Osteoblast (primary cell): ENCODE data around the gene BEX3. TPM values are rescaled to one million over a fixed set of nuclear protein-coding genes. Genes with fewer than 3 reads are reported as not detected.
"Not testable (repeated sequence)": the region's sequence is repeated elsewhere in the genome, so short reads cannot be mapped to it uniquely, and the experiment has no call there.

Experiments used
- DNase-seq: peaks from one replicate; pipeline ENCODE4 v3.0.0; 2011; ENCODE audit warnings: low spot score, mixed read lengths; ENCODE audit not compliant: insufficient read length; ENCODE audit errors: missing footprints
- H2AFZ ChIP-seq: 2 replicates; pipeline ENCODE4 v1.6.0; 2011; ENCODE audit warnings: mild to moderate bottlenecking, low read length
- H3K27ac ChIP-seq: 2 replicates; pipeline ENCODE4 v1.5.1; 2011; ENCODE audit warnings: mild to moderate bottlenecking, low read depth, low read length, moderate library complexity
- H3K27me3 ChIP-seq: 2 replicates; pipeline ENCODE4 v1.6.0; 2012; ENCODE audit warnings: mild to moderate bottlenecking, control low read depth, inconsistent platforms, low read length, moderate library complexity; ENCODE audit not compliant: insufficient read depth
- H3K36me3 ChIP-seq: 2 replicates; pipeline ENCODE4 v1.5.1; 2011; ENCODE audit warnings: mild to moderate bottlenecking, low read length, control low read depth, moderate library complexity; ENCODE audit not compliant: insufficient read depth
- H3K4me1 ChIP-seq: 2 replicates; pipeline ENCODE4 v1.5.1; 2011; ENCODE audit warnings: mild to moderate bottlenecking, low read length, control low read depth, moderate library complexity; ENCODE audit not compliant: insufficient read depth
- H3K4me2 ChIP-seq: 2 replicates; pipeline ENCODE4 v1.6.0; 2011; ENCODE audit warnings: mild to moderate bottlenecking, low read length; ENCODE audit not compliant: insufficient read depth
- H3K4me3 ChIP-seq: fragments of 200-600 bp; sonication (generic); 3 replicates; pipeline ENCODE4 v1.5.1; 2012; ENCODE audit warnings: mild to moderate bottlenecking, low read length, inconsistent platforms; ENCODE audit not compliant: insufficient read depth
- H3K79me2 ChIP-seq: 2 replicates; pipeline ENCODE4 v1.6.0; 2012; ENCODE audit warnings: mild to moderate bottlenecking, low read length, control low read depth, inconsistent platforms; ENCODE audit not compliant: insufficient read depth
- H3K9me3 ChIP-seq: 2 replicates; pipeline ENCODE4 v1.5.1; 2011; ENCODE audit warnings: low read depth, low read length, control low read depth
- H4K20me1 ChIP-seq: 2 replicates; pipeline ENCODE4 v1.6.0; 2012; ENCODE audit warnings: mild to moderate bottlenecking, low read length, control low read depth; ENCODE audit not compliant: insufficient read depth
- CTCF ChIP-seq: IDR thresholded peaks from 2 replicates; pipeline ENCODE4 v1.5.1; 2011; ENCODE audit warnings: mild to moderate bottlenecking, low read depth, low read length, moderate library complexity; ENCODE audit errors: extremely low read depth
- total RNA-seq: library from RNA; depleted of rRNA; stranded (reverse); fragments of >200 nt; gene quantifications from 2 replicates; pipeline ENCODE4 v1.2.3, GENCODE V29; 2012

The BEX3 gene
- total RNA-seq, 1 donor = 150 TPM

GRCh38 chrX:103376979-103377324, 614 bp downstream of the BEX3 start:
- peak overlapping the region; percentile 78 for H3K4me3 ChIP-seq
- TF ChIP-seq CTCF = no peak
- H3K4me2 ChIP-seq = peak overlapping the region; percentile 87
- DNase-seq = no peak
- peaks cover 16% of the 10 kb centered on the region for H3K79me2 ChIP-seq
- H4K20me1 ChIP-seq = no peaks in the 10 kb centered on the region
- H3K36me3 ChIP-seq = peaks cover 8% of the 10 kb centered on the region
- H2AFZ ChIP-seq = no peak overlapping the region
- H3K9me3 ChIP-seq = no peaks in the 10 kb centered on the region
- H3K27me3 ChIP-seq = no peaks in the 10 kb centered on the region
- peak overlapping the region; percentile 72 for H3K27ac ChIP-seq
- H3K4me1 ChIP-seq = peaks cover 5% of the 10 kb centered on the region

- no peak for DNase-seq
These were observed 2.7 kb downstream of the BEX3 start for GRCh38 chrX:103378990-103379389.

GRCh38 chrX:103382877-103383276, 6.5 kb downstream of the BEX3 start:
- Histone ChIP-seq H3K27me3 (no peaks in the 10 kb centered on the region), H3K4me3 (no peak overlapping the region), H3K36me3 (peaks cover 2% of the 10 kb centered on the region), H3K27ac (no peak overlapping the region), H3K4me1 (peaks cover 5% of the 10 kb centered on the region), H3K79me2 (peaks cover under 1% of the 10 kb centered on the region), H4K20me1 (no peaks in the 10 kb centered on the region), H3K4me2 (no peak overlapping the region), H2AFZ (no peak overlapping the region), H3K9me3 (no peaks in the 10 kb centered on the region)
- TF ChIP-seq CTCF = no peak
- no peak for DNase-seq

More at GRCh38 chrX:103378990-103379389, 2.7 kb downstream of the BEX3 start:
- Histone ChIP-seq H3K4me3 (no peak overlapping the region), H3K27me3 (no peaks in the 10 kb centered on the region), H3K9me3 (no peaks in the 10 kb centered on the region), H2AFZ (no peak overlapping the region), H3K4me2 (no peak overlapping the region), H3K79me2 (peaks cover 16% of the 10 kb centered on the region), H3K4me1 (peaks cover 5% of the 10 kb centered on the region), H3K36me3 (peaks cover 8% of the 10 kb centered on the region), H4K20me1 (no peaks in the 10 kb centered on the region), H3K27ac (peak overlapping the region; percentile 7)
- no peak for TF ChIP-seq CTCF

- DNase-seq = peak; percentile 29
- H3K27me3 ChIP-seq = no peaks in the 10 kb centered on the region
- no peak overlapping the region for H3K27ac ChIP-seq
- H3K4me3 ChIP-seq = no peak overlapping the region
- H2AFZ ChIP-seq = no peak overlapping the region
- H3K79me2 ChIP-seq = no peaks in the 10 kb centered on the region
- peaks cover 2% of the 10 kb centered on the region for H3K4me1 ChIP-seq
- TF ChIP-seq CTCF = no peak
- H3K36me3 ChIP-seq = no peaks in the 10 kb centered on the region
- H4K20me1 ChIP-seq = no peaks in the 10 kb centered on the region
- no peak overlapping the region for H3K4me2 ChIP-seq
- no peaks in the 10 kb centered on the region for H3K9me3 ChIP-seq
These were observed 8.3 kb downstream of the BEX3 start for GRCh38 chrX:103384672-103385071.

- H3K27ac ChIP-seq, H3K4me2 ChIP-seq, H4K20me1 ChIP-seq, H3K9me3 ChIP-seq, H3K79me2 ChIP-seq, H3K4me1 ChIP-seq, H3K36me3 ChIP-seq, H3K4me3 ChIP-seq, DNase-seq, H3K27me3 ChIP-seq, H2AFZ ChIP-seq: not testable (repeated sequence)
These were observed 9.0 kb downstream of the BEX3 start for GRCh38 chrX:103385283-103385830.
